NT2/D1 (cell line): ENCODE measurements around the gene TRIM37.

ENCODE experiments used
- DNase-seq: peaks from one replicate; pipeline ENCODE4 v3.0.0-alpha.2; 2011; ENCODE audit warnings: low read depth, low spot score
- H3K27me3 ChIP-seq: 2 replicates; pipeline ENCODE4 v1.6.0; 2011; ENCODE audit warnings: mild to moderate bottlenecking; ENCODE audit not compliant: insufficient read length, insufficient read depth
- H3K36me3 ChIP-seq: 2 replicates; pipeline ENCODE4 v1.6.1; 2011; ENCODE audit warnings: mild to moderate bottlenecking, low read length, mixed read lengths; ENCODE audit not compliant: insufficient read depth, insufficient read length
- H3K4me1 ChIP-seq: 2 replicates; pipeline ENCODE4 v1.5.1; 2011; ENCODE audit not compliant: insufficient read depth, insufficient read length
- H3K4me3 ChIP-seq: 2 replicates; pipeline ENCODE4 v1.5.1; 2011; ENCODE audit warnings: low read depth; ENCODE audit not compliant: insufficient read length
- H3K9ac ChIP-seq: 2 replicates; pipeline ENCODE4 v1.6.0; 2011; ENCODE audit warnings: low read depth; ENCODE audit not compliant: insufficient read length
- H3K9me3 ChIP-seq: 2 replicates; pipeline ENCODE4 v1.5.1; 2011; ENCODE audit warnings: mild to moderate bottlenecking, low read length; ENCODE audit not compliant: insufficient read depth
- SUZ12 ChIP-seq: IDR thresholded peaks from 2 replicates; pipeline ENCODE4 v1.6.1; 2011; ENCODE audit not compliant: insufficient read length, insufficient read depth; ENCODE audit errors: extremely low read depth
- YY1 ChIP-seq: IDR thresholded peaks from 2 replicates; pipeline ENCODE4 v1.6.1; 2011; ENCODE audit not compliant: insufficient read length, insufficient read depth
- ZNF274 ChIP-seq: IDR thresholded peaks from 2 replicates; pipeline ENCODE4 v1.6.1; 2011; ENCODE audit warnings: mild to moderate bottlenecking, low read depth, low read length

TRIM37 gene

GRCh38 chr17:58999500-58999899 is 107.2 kb downstream of the TRIM37 start:
- H3K4me1 ChIP-seq, result no peaks in the 10 kb centered on the region
- TF ChIP-seq YY1 (no peak), ZNF274 (no peak), SUZ12 (no peak)
- no peak overlapping the region for H3K9ac ChIP-seq
- peaks cover 11% of the 10 kb centered on the region for H3K36me3 ChIP-seq
- DNase-seq, result no peak
- no peaks in the 10 kb centered on the region for H3K9me3 ChIP-seq
- no peak overlapping the region for H3K4me3 ChIP-seq
- no peaks in the 10 kb centered on the region for H3K27me3 ChIP-seq

- TF ChIP-seq YY1 (no peak), SUZ12 (no peak), ZNF274 (no peak)
- DNase-seq, result no peak
- Histone ChIP-seq H3K9ac (no peak overlapping the region), H3K4me3 (no peak overlapping the region), H3K4me1 (no peaks in the 10 kb centered on the region), H3K27me3 (no peaks in the 10 kb centered on the region), H3K9me3 (no peaks in the 10 kb centered on the region), H3K36me3 (peaks cover 11% of the 10 kb centered on the region)
Observed at GRCh38 chr17:58998871-58999270, 107.8 kb downstream of the TRIM37 start.

- no peak for TF ChIP-seq SUZ12
- no peak for TF ChIP-seq ZNF274
- no peak for TF ChIP-seq YY1
- H3K9me3 ChIP-seq, result peaks cover 6% of the 10 kb centered on the region; the same call in 1 of the 2 replicates
- H3K36me3 ChIP-seq, result peaks cover 11% of the 10 kb centered on the region
- no peaks in the 10 kb centered on the region for H3K4me1 ChIP-seq
- no peaks in the 10 kb centered on the region for H3K27me3 ChIP-seq
- no peak overlapping the region for H3K9ac ChIP-seq
- no peak for DNase-seq
- H3K4me3 ChIP-seq, result no peak overlapping the region
Observed at GRCh38 chr17:58997756-58998553, 108.7 kb downstream of the TRIM37 start.

- H3K4me3 ChIP-seq, result no peak overlapping the region
- no peaks in the 10 kb centered on the region for H3K4me1 ChIP-seq
- peaks cover 6% of the 10 kb centered on the region; the same call in 1 of the 2 replicates for H3K9me3 ChIP-seq
- H3K27me3 ChIP-seq, result no peaks in the 10 kb centered on the region
- H3K9ac ChIP-seq, result no peak overlapping the region
- DNase-seq, result no peak
- peaks cover 11% of the 10 kb centered on the region for H3K36me3 ChIP-seq
- TF ChIP-seq SUZ12, result no peak
- no peak for TF ChIP-seq YY1
- TF ChIP-seq ZNF274, result no peak
Observed at GRCh38 chr17:58996968-58997367, 109.7 kb downstream of the TRIM37 start.

GRCh38 chr17:58995247-58995940 is 111.3 kb downstream of the TRIM37 start:
- no peak for TF ChIP-seq YY1
- TF ChIP-seq ZNF274, result no peak
- no peak for TF ChIP-seq SUZ12

GRCh38 chr17:58993311-58993710 is 113.4 kb downstream of the TRIM37 start:
- Histone ChIP-seq H3K36me3 (no peaks in the 10 kb centered on the region), H3K27me3 (no peaks in the 10 kb centered on the region), H3K4me1 (peaks cover 5% of the 10 kb centered on the region), H3K9me3 (peaks cover 6% of the 10 kb centered on the region; the same call in 1 of the 2 replicates), H3K4me3 (no peak overlapping the region), H3K9ac (no peak overlapping the region)
- TF ChIP-seq YY1 (no peak), SUZ12 (no peak), ZNF274 (no peak)
- no peak for DNase-seq

More at GRCh38 chr17:58995247-58995940, 111.3 kb downstream of the TRIM37 start:
- no peak overlapping the region for H3K4me3 ChIP-seq
- H3K9me3 ChIP-seq, result peaks cover 6% of the 10 kb centered on the region; the same call in 1 of the 2 replicates
- DNase-seq, result no peak
- no peaks in the 10 kb centered on the region for H3K27me3 ChIP-seq
- peaks cover 8% of the 10 kb centered on the region for H3K36me3 ChIP-seq
- H3K9ac ChIP-seq, result no peak overlapping the region
- H3K4me1 ChIP-seq, result peaks cover 3% of the 10 kb centered on the region

GRCh38 chr17:58991718-58992331 is 114.9 kb downstream of the TRIM37 start:
- no peak for DNase-seq
- Histone ChIP-seq H3K4me3 (no peak overlapping the region), H3K27me3 (no peaks in the 10 kb centered on the region), H3K36me3 (no peaks in the 10 kb centered on the region), H3K9ac (no peak overlapping the region), H3K4me1 (peaks cover 5% of the 10 kb centered on the region), H3K9me3 (peaks cover 6% of the 10 kb centered on the region; the same call in 1 of the 2 replicates)
- no peak for TF ChIP-seq SUZ12
- no peak for TF ChIP-seq YY1
- TF ChIP-seq ZNF274, result no peak
